GM21360 (cell line): Measurements from ENCODE around the gene EFHD1.

Experiments used
- ATAC-seq: cut with Tn5 transposase; IDR thresholded peaks from one replicate; pipeline ENCODE4 v1.9.1; 2021; ENCODE audit warnings: mild to moderate bottlenecking, moderate library complexity; ENCODE audit not compliant: unreplicated experiment

Gene EFHD1

GRCh38 chr2:232633413-232634205 is at the start of gene EFHD1:
Gene EFHD1 (plus strand): TSS chr2:232633604. CDS start chr2:232633705, 101 bp downstream.
- no peak for ATAC-seq

- no peak for ATAC-seq
These were observed 49.2 kb upstream of the EFHD1 start for GRCh38 chr2:232584238-232584637.

GRCh38 chr2:232586943-232587505 is 46.4 kb upstream of the EFHD1 start:
- ATAC-seq, result no peak

- no peak for ATAC-seq
These were observed 45.9 kb upstream of the EFHD1 start for GRCh38 chr2:232587512-232587911.

- no peak for ATAC-seq
These were observed 45.4 kb upstream of the EFHD1 start for GRCh38 chr2:232588031-232588430.

- no peak for ATAC-seq
These were observed 44.5 kb upstream of the EFHD1 start for GRCh38 chr2:232588680-232589585.

- no peak for ATAC-seq
These were observed 40.5 kb upstream of the EFHD1 start for GRCh38 chr2:232592772-232593395.

GRCh38 chr2:232593982-232594381 is 39.4 kb upstream of the EFHD1 start:
- ATAC-seq, result no peak

GRCh38 chr2:232597362-232598079 is 35.9 kb upstream of the EFHD1 start:
- no peak for ATAC-seq

- ATAC-seq, result no peak
These were observed 35.1 kb upstream of the EFHD1 start for GRCh38 chr2:232598293-232598692.

- ATAC-seq, result no peak
These were observed 33.2 kb upstream of the EFHD1 start for GRCh38 chr2:232600053-232600773.

GRCh38 chr2:232603283-232603682 is 30.1 kb upstream of the EFHD1 start:
- no peak for ATAC-seq

- ATAC-seq, result no peak
These were observed 28.9 kb upstream of the EFHD1 start for GRCh38 chr2:232604535-232604934.

- no peak for ATAC-seq
These were observed 26.4 kb upstream of the EFHD1 start for GRCh38 chr2:232607011-232607410.

- no peak for ATAC-seq
These were observed 23.8 kb upstream of the EFHD1 start for GRCh38 chr2:232609607-232610006.

GRCh38 chr2:232610081-232610480 is 23.3 kb upstream of the EFHD1 start:
- ATAC-seq, result no peak

- ATAC-seq, result no peak
These were observed 22.3 kb upstream of the EFHD1 start for GRCh38 chr2:232611061-232611460.

- no peak for ATAC-seq
These were observed 21.7 kb upstream of the EFHD1 start for GRCh38 chr2:232611559-232612218.

- ATAC-seq, result no peak
These were observed 19.8 kb upstream of the EFHD1 start for GRCh38 chr2:232613538-232614134.
